Measurements from ENCODE around the gene NPEPPS.

Gene NPEPPS

DNA sequence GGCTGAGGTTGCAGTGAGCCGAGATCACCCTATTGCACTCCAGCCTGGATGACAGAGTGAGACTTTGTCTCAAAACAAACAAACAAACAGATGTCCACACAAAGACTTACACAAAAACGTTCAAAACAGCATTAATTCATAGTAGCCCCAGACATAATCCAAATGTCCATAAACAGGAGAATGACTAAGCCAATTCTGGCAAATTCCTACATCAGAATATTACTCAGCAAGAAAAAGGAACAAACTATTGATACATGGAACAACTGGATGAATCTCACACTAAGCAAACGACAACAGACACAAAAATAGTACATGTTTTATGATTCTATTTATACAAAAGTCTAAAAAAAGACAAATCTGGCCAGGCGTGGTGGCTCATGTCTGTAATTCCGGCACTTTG is 108.0 kb downstream of the NPEPPS start:
- 82% methylated on average over 4 of the region's 5 CpGs for WGBS
- no peaks in the 10 kb centered on the region for H3K27me3 ChIP-seq (ENCODE audit: control insufficient read depth in 1 of 2, insufficient read depth in 1 of 2, low read length in 2 of 2)

DNA sequence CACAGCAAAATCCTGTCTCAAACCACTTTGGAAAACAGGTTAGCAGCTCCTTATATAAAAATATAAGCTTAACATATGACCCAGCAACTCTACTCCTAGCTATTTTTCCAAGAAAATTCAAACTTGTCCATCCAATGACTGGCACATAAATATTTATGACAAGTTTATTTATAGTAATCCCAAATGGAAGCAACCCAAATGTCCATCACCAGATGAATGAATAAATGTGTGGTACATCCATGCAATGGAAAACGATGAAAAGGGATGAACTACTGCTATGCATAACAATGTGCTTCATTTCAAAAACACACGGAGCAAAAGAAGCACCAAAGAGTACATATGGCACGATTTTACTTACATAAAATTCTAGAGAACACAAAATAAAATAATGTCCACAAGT is 109.2 kb downstream of the NPEPPS start:
- no peak overlapping the region for H2BK15ac ChIP-seq (ENCODE audit: low read depth, poor library complexity, severe bottlenecking)
- no peak overlapping the region for H2BK120ac ChIP-seq (ENCODE audit: low read depth, low read length)
- no peaks in the 10 kb centered on the region for H3K9me3 ChIP-seq (ENCODE audit: control insufficient read depth, low read length)
- no peak overlapping the region for H3K9ac ChIP-seq (ENCODE audit: low read length)
- no peak overlapping the region for H3K27ac ChIP-seq (ENCODE audit: low read length, poor library complexity, severe bottlenecking)
- H4K91ac ChIP-seq (ENCODE audit: low read length), result no peak overlapping the region
- H3K4me1 ChIP-seq (ENCODE audit: control insufficient read depth, insufficient read depth, low read depth, low read length), result no peaks in the 10 kb centered on the region
- H3K23ac ChIP-seq (ENCODE audit: low read length in 2 of 2), result no peak overlapping the region
- no peak for DNase-seq
- peaks cover 0 to 9% of the 10 kb centered on the region in 2 experiments for H3K36me3 ChIP-seq (ENCODE audit: control insufficient read depth in 1 of 2, insufficient read depth in 2 of 2, low read depth in 1 of 2, low read length in 2 of 2)
- H4K8ac ChIP-seq (ENCODE audit: low read length), result no peak overlapping the region
- H3K27me3 ChIP-seq (ENCODE audit: control insufficient read depth in 1 of 2, insufficient read depth in 1 of 2, low read length in 2 of 2), result no peaks in the 10 kb centered on the region
- no peak overlapping the region for H2AK5ac ChIP-seq (ENCODE audit: low read length, severe bottlenecking)
- H3K14ac ChIP-seq (ENCODE audit: low read length in 2 of 2), result no peak overlapping the region
- H2BK5ac ChIP-seq (ENCODE audit: low read depth, low read length, poor library complexity, severe bottlenecking), result no peak overlapping the region
- H3K4ac ChIP-seq (ENCODE audit: low read depth in 1 of 2, low read length in 2 of 2), result no peak overlapping the region
- no peak overlapping the region for H3K4me3 ChIP-seq (ENCODE audit: insufficient read depth in 1 of 2, low read depth in 1 of 2, low read length in 2 of 2)
- no peak overlapping the region for H2BK12ac ChIP-seq (ENCODE audit: low read length in 2 of 2)
- no peak overlapping the region for H3K4me2 ChIP-seq (ENCODE audit: low read length, poor library complexity, severe bottlenecking)
- H3K18ac ChIP-seq (ENCODE audit: low read depth in 1 of 2, low read length in 2 of 2), result no peak overlapping the region
- H3K79me1 ChIP-seq (replicated peaks; ENCODE audit: low read length, poor library complexity, severe bottlenecking), result no peaks in the 10 kb centered on the region
- 80% methylated on average over 2 of the region's 3 CpGs for WGBS
- no peak overlapping the region for H2AFZ ChIP-seq (ENCODE audit: low read depth, low read length)

More for the DNA sequence above, 108.0 kb downstream of the NPEPPS start:
- Histone ChIP-seq H3K79me1 (replicated peaks; ENCODE audit: low read length, poor library complexity, severe bottlenecking) (no peaks in the 10 kb centered on the region), H2BK15ac (ENCODE audit: low read depth, poor library complexity, severe bottlenecking) (no peak overlapping the region), H3K4me3 (ENCODE audit: insufficient read depth in 1 of 2, low read depth in 1 of 2, low read length in 2 of 2) (no peak overlapping the region), H3K9ac (ENCODE audit: low read length) (no peak overlapping the region), H3K14ac (ENCODE audit: low read length in 2 of 2) (no peak overlapping the region), H4K8ac (ENCODE audit: low read length) (no peak overlapping the region), H2AFZ (ENCODE audit: low read depth, low read length) (no peak overlapping the region), H3K9me3 (ENCODE audit: control insufficient read depth, low read length) (no peaks in the 10 kb centered on the region), H3K27ac (ENCODE audit: low read length, poor library complexity, severe bottlenecking) (no peak overlapping the region), H2AK5ac (ENCODE audit: low read length, severe bottlenecking) (no peak overlapping the region), H2BK12ac (ENCODE audit: low read length in 2 of 2) (no peak overlapping the region), H3K23ac (ENCODE audit: low read length in 2 of 2) (no peak overlapping the region), H2BK120ac (ENCODE audit: low read depth, low read length) (no peak overlapping the region), H3K36me3 (ENCODE audit: control insufficient read depth in 1 of 2, insufficient read depth in 2 of 2, low read depth in 1 of 2, low read length in 2 of 2) (peaks cover 2 to 9% of the 10 kb centered on the region in 2 experiments), H3K18ac (ENCODE audit: low read depth in 1 of 2, low read length in 2 of 2) (no peak overlapping the region), H3K4ac (ENCODE audit: low read depth in 1 of 2, low read length in 2 of 2) (no peak overlapping the region), H3K4me2 (ENCODE audit: low read length, poor library complexity, severe bottlenecking) (no peak overlapping the region), H2BK5ac (ENCODE audit: low read depth, low read length, poor library complexity, severe bottlenecking) (no peak overlapping the region), H3K4me1 (ENCODE audit: control insufficient read depth, insufficient read depth, low read depth, low read length) (no peaks in the 10 kb centered on the region), H4K91ac (ENCODE audit: low read length) (no peak overlapping the region)
- DNase-seq, result no peak

DNA sequence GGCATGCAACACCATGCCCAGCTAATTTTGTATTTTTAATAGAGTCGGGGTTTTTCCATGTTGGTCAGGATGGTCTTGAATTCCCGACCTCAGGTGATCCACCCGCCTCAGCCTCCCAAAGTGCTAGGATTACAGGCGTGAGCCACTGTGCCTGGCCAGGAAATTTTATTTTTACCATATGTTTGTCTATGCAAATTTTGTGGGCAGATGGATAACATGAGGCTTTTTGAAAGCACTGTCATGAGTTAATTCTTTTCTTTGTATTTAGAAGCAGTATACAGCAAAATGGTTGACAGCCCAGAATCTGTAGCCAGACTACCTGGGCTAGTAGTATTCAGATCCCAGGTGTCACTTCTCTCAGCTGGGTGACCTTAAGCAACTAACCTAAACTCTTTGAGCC is 110.3 kb downstream of the NPEPPS start:
- H3K27ac ChIP-seq (ENCODE audit: low read length, poor library complexity, severe bottlenecking), result no peak overlapping the region
- H3K27me3 ChIP-seq (ENCODE audit: control insufficient read depth in 1 of 2, insufficient read depth in 1 of 2, low read length in 2 of 2), result no peaks in the 10 kb centered on the region
- no peak overlapping the region for H4K91ac ChIP-seq (ENCODE audit: low read length)
- H3K4me1 ChIP-seq (ENCODE audit: control insufficient read depth, insufficient read depth, low read depth, low read length), result no peaks in the 10 kb centered on the region
- no peak overlapping the region for H2BK5ac ChIP-seq (ENCODE audit: low read depth, low read length, poor library complexity, severe bottlenecking)
- H2AK5ac ChIP-seq (ENCODE audit: low read length, severe bottlenecking), result no peak overlapping the region
- no peak overlapping the region for H2BK15ac ChIP-seq (ENCODE audit: low read depth, poor library complexity, severe bottlenecking)
- H3K18ac ChIP-seq (ENCODE audit: low read depth in 1 of 2, low read length in 2 of 2), result no peak overlapping the region
- no peak overlapping the region for H3K4me2 ChIP-seq (ENCODE audit: low read length, poor library complexity, severe bottlenecking)
- no peak for DNase-seq
- no peak overlapping the region for H3K4ac ChIP-seq (ENCODE audit: low read depth in 1 of 2, low read length in 2 of 2)
- no peak overlapping the region for H3K4me3 ChIP-seq (ENCODE audit: insufficient read depth in 1 of 2, low read depth in 1 of 2, low read length in 2 of 2)
- H3K23ac ChIP-seq (ENCODE audit: low read length in 2 of 2), result no peak overlapping the region
- H3K79me1 ChIP-seq (replicated peaks; ENCODE audit: low read length, poor library complexity, severe bottlenecking), result no peaks in the 10 kb centered on the region
- no peak overlapping the region for H3K14ac ChIP-seq (ENCODE audit: low read length in 2 of 2)
- H3K9me3 ChIP-seq (ENCODE audit: control insufficient read depth, low read length), result no peaks in the 10 kb centered on the region
- no peak overlapping the region for H2BK120ac ChIP-seq (ENCODE audit: low read depth, low read length)
- H4K8ac ChIP-seq (ENCODE audit: low read length), result no peak overlapping the region
- H2AFZ ChIP-seq (ENCODE audit: low read depth, low read length), result no peak overlapping the region
- peaks cover 0 to 4% of the 10 kb centered on the region in 2 experiments for H3K36me3 ChIP-seq (ENCODE audit: control insufficient read depth in 1 of 2, insufficient read depth in 2 of 2, low read depth in 1 of 2, low read length in 2 of 2)
- 90% methylated on average over 4 of the region's 4 CpGs for WGBS
- no peak overlapping the region for H3K9ac ChIP-seq (ENCODE audit: low read length)
- no peak overlapping the region for H2BK12ac ChIP-seq (ENCODE audit: low read length in 2 of 2)

DNA sequence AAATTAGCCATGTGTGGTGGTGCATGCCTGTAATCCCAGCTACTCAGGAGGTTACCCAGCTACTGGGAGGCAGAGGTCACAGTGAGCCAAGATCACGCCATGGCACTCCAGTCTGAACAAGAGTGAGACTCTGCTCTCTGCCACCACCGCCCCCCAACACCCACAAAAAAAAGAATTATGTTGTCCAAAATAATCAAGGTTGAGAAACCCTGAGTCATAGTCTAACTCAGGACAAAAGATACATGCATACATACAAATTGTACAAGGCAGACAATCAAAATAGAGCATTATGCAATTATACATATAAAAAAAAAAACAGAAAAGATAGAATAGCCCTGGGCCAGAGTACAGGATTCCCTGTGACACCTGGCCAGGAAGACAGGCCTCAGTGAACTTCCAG is 112.2 kb downstream of the NPEPPS start:
- H3K79me1 ChIP-seq (replicated peaks; ENCODE audit: low read length, poor library complexity, severe bottlenecking), result peaks cover 4% of the 10 kb centered on the region
- no peaks in the 10 kb centered on the region for H3K27me3 ChIP-seq (ENCODE audit: control insufficient read depth in 1 of 2, insufficient read depth in 1 of 2, low read length in 2 of 2)
- no peak overlapping the region for H3K27ac ChIP-seq (ENCODE audit: low read length, poor library complexity, severe bottlenecking)
- 100% methylated on average over 1 of the region's 2 CpGs for WGBS
- H4K8ac ChIP-seq (ENCODE audit: low read length), result no peak overlapping the region
- H3K14ac ChIP-seq (ENCODE audit: low read length in 2 of 2), result no peak overlapping the region
- H3K9me3 ChIP-seq (ENCODE audit: control insufficient read depth, low read length), result no peaks in the 10 kb centered on the region
- no peak overlapping the region for H4K91ac ChIP-seq (ENCODE audit: low read length)
- no peak overlapping the region for H2AK5ac ChIP-seq (ENCODE audit: low read length, severe bottlenecking)
- no peak overlapping the region for H2BK12ac ChIP-seq (ENCODE audit: low read length in 2 of 2)
- H3K18ac ChIP-seq (ENCODE audit: low read depth in 1 of 2, low read length in 2 of 2), result no peak overlapping the region
- no peak overlapping the region for H3K23ac ChIP-seq (ENCODE audit: low read length in 2 of 2)
- no peak overlapping the region for H3K4ac ChIP-seq (ENCODE audit: low read depth in 1 of 2, low read length in 2 of 2)
- no peak overlapping the region for H2BK120ac ChIP-seq (ENCODE audit: low read depth, low read length)
- no peak for DNase-seq
- no peaks in the 10 kb centered on the region for H3K36me3 ChIP-seq (ENCODE audit: control insufficient read depth in 1 of 2, insufficient read depth in 2 of 2, low read depth in 1 of 2, low read length in 2 of 2)
- no peak overlapping the region for H2BK5ac ChIP-seq (ENCODE audit: low read depth, low read length, poor library complexity, severe bottlenecking)
- no peak overlapping the region for H2AFZ ChIP-seq (ENCODE audit: low read depth, low read length)
- H2BK15ac ChIP-seq (ENCODE audit: low read depth, poor library complexity, severe bottlenecking), result no peak overlapping the region
- no peaks in the 10 kb centered on the region for H3K4me1 ChIP-seq (ENCODE audit: control insufficient read depth, insufficient read depth, low read depth, low read length)
- H3K4me3 ChIP-seq (ENCODE audit: insufficient read depth in 1 of 2, low read depth in 1 of 2, low read length in 2 of 2), result no peak overlapping the region
- H3K4me2 ChIP-seq (ENCODE audit: low read length, poor library complexity, severe bottlenecking), result no peak overlapping the region
- H3K9ac ChIP-seq (ENCODE audit: low read length), result no peak overlapping the region
